Thyroid gland (tissue), 4 donors: ENCODE measurements around the gene BPIFB6.

ENCODE experiments used
- POLR2A ChIP-seq, 2 donors: fragments of 450-650 bp; IDR thresholded peaks; one replicate each; pipeline ENCODE4 v1.6.1; 2017; ENCODE audit warnings: antibody characterized with exemption in 2 of 2, mild to moderate bottlenecking in 2 of 2, moderate library complexity in 1 of 2
- TF ChIP-seq, protein P1 (sequence below), 6 experiments: fragments of 200-600 bp in 3 of 6; fragments of 450-650 bp in 3 of 6; sonication (generic) in 3 of 6; IDR thresholded peaks; one replicate each; pipeline ENCODE4 v1.5.1; 2016 to 2019; ENCODE audit warnings: antibody characterized with exemption in 6 of 6, mild to moderate bottlenecking in 2 of 6, inconsistent platforms in 1 of 6, moderate library complexity in 1 of 6

DNA sequence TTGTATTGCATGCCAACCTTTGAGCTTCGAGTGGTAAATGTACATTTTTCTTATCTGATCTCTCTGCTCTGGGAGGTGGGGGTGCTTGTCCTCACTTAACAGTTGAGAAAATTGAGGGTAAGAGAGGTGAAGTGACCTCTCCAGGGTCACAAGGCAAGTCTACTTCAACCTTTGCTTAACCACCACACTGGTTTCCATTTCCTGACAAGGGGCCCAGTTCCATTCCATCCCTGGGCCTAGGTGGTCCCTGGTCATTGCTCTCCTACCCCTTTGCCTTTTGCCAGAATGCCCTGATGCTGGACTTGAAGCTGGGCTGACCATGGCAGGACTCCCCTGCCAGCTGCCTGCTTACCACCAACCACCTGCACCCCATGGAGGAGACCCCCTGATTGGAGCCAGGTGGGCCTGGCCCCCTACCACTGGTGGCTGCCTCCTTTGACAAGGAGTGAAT, 12.3 kb downstream of the BPIFB6 start:
- no peak for TF ChIP-seq POLR2A (IDR thresholded peaks at IDR 0.05)
- TF ChIP-seq, protein P1, sequence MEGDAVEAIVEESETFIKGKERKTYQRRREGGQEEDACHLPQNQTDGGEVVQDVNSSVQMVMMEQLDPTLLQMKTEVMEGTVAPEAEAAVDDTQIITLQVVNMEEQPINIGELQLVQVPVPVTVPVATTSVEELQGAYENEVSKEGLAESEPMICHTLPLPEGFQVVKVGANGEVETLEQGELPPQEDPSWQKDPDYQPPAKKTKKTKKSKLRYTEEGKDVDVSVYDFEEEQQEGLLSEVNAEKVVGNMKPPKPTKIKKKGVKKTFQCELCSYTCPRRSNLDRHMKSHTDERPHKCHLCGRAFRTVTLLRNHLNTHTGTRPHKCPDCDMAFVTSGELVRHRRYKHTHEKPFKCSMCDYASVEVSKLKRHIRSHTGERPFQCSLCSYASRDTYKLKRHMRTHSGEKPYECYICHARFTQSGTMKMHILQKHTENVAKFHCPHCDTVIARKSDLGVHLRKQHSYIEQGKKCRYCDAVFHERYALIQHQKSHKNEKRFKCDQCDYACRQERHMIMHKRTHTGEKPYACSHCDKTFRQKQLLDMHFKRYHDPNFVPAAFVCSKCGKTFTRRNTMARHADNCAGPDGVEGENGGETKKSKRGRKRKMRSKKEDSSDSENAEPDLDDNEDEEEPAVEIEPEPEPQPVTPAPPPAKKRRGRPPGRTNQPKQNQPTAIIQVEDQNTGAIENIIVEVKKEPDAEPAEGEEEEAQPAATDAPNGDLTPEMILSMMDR (IDR thresholded peaks at IDR 0.05) = no peak
